ENCODE measurements around the gene CETP. TPM values are rescaled to one million over a fixed set of nuclear protein-coding genes. Genes with fewer than 3 reads are reported as not detected.

CETP gene
- polyA plus RNA-seq, 1 experiment, result 0.09 TPM

DNA sequence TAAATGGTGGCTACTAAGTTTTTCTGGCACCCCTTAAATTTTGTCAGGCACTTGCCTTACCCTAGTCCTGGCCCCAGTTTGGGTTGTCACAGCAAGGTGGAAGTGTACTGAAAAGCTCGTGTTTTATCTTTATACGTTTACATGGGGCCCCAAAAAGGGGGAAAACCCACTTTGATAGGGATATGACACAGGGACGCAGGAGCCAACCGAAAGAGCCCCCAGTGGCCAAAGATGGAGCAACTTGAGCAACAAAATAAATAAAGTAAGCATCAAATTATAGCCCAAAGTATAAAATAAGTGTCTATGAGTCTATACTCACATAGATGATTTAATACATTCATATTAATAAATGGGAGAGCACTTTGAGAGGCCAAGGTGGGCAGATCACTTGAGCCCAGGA, 5.0 kb upstream of the CETP start:
- CTCF ChIA-PET, result interaction anchor here (1.0 to 1.6 kb wide), 4 partner anchors 9 to 93 kb away, joined by 3 to 10 read pairs (median 5); no protein-coding TSS in a partner anchor
- TF ChIP-seq, protein P1, sequence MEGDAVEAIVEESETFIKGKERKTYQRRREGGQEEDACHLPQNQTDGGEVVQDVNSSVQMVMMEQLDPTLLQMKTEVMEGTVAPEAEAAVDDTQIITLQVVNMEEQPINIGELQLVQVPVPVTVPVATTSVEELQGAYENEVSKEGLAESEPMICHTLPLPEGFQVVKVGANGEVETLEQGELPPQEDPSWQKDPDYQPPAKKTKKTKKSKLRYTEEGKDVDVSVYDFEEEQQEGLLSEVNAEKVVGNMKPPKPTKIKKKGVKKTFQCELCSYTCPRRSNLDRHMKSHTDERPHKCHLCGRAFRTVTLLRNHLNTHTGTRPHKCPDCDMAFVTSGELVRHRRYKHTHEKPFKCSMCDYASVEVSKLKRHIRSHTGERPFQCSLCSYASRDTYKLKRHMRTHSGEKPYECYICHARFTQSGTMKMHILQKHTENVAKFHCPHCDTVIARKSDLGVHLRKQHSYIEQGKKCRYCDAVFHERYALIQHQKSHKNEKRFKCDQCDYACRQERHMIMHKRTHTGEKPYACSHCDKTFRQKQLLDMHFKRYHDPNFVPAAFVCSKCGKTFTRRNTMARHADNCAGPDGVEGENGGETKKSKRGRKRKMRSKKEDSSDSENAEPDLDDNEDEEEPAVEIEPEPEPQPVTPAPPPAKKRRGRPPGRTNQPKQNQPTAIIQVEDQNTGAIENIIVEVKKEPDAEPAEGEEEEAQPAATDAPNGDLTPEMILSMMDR (IDR thresholded peaks at IDR 0.05; ENCODE audit: low read depth, low read length), result no peak; the same call in 1 of the 2 replicates
- Histone ChIP-seq H3K9me3 (ENCODE audit: control insufficient read depth, insufficient read depth, low read length) (no peaks in the 10 kb centered on the region; the same call in 1 of the 2 replicates), H3K27ac (ENCODE audit: low read depth, low read length) (no peak overlapping the region), H3K4me3 (ENCODE audit: low read depth, low read length) (no peak overlapping the region), H3K27me3 (ENCODE audit: control insufficient read depth, insufficient read depth, low read length) (no peaks in the 10 kb centered on the region)
- POLR2A ChIA-PET, result no interaction called here
- no peak for DNase-seq (ENCODE audit: low read depth, low spot score)

DNA sequence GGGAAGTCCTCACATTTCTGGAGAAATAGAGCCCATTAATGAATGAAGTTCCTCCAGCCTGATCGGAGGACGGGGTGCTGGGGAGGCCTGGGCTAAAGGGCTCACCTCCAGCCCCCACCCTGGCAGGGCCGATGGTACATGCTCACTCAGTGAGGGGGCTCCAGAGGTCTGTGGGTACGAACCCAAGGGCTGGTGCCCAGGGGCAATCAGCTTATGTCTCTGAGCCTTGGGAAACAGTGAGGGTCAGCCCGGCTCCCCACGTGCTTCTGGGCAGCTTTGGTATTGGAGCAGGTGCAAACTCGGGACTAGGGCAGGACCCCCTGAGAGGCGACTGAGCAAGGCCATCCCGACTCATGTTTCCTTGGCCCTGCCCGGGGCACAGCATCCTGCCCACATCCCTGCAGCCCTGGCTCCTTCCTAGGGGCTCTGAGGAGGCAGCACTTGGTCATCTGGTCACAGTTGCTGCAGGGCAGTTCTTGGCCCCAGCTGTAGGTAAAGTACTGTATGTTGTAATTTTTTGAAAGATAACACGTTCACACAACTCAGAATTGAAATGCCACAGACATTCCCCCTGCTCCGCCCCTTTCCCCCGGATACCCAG, 969 bp upstream of the CETP start:
- no peaks in the 10 kb centered on the region for H3K27me3 ChIP-seq (ENCODE audit: control insufficient read depth, insufficient read depth, low read length)
- H3K9me3 ChIP-seq (ENCODE audit: control insufficient read depth, insufficient read depth, low read length), result peaks cover 4% of the 10 kb centered on the region; the same call in 1 of the 2 replicates
- ChIA-PET CTCF (no interaction called here), POLR2A (interaction anchor here (1.0 to 1.6 kb wide), 2 partner anchors 15 to 29 kb away, joined by 3 read pairs; no protein-coding TSS in a partner anchor)
- peak overlapping the region; percentile 21 for H3K27ac ChIP-seq (ENCODE audit: low read depth, low read length)
- DNase-seq (ENCODE audit: low read depth, low spot score), result no peak
- TF ChIP-seq, protein P1 (IDR thresholded peaks at IDR 0.05; ENCODE audit: low read depth, low read length), result no peak
- no peak overlapping the region for H3K4me3 ChIP-seq (ENCODE audit: low read depth, low read length)

DNA sequence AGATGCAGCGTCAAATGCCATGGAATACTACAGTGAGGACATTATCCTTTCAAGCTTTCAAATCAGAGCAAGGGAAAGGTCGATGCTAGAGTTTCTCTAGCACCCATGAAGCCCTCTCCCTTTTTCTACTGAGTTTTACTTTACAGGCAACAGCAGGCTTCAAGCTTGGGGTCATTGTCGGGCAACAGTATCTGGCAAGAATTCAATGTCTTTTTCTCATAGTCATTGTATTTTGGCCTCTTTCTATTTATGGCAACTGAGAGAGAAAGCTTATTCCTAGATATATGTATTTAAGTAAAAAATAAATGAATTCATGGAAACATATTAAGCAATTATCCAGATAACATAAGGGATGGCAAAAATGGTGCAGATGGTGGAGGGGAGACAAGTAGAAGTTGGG, 364 bp upstream of the CETP start:
- Histone ChIP-seq H3K27me3 (ENCODE audit: control insufficient read depth, insufficient read depth, low read length) (no peaks in the 10 kb centered on the region), H3K4me3 (ENCODE audit: low read depth, low read length) (no peak overlapping the region), H3K9me3 (ENCODE audit: control insufficient read depth, insufficient read depth, low read length) (peaks cover 4% of the 10 kb centered on the region; the same call in 1 of the 2 replicates), H3K27ac (ENCODE audit: low read depth, low read length) (no peak overlapping the region)
- ChIA-PET CTCF (interaction anchor here (0.7 kb wide), 1 partner anchor 132 kb away, joined by 4 read pairs; no protein-coding TSS in a partner anchor), POLR2A (interaction anchor here (1.0 to 1.6 kb wide), 2 partner anchors 16 to 30 kb away, joined by 3 read pairs; no protein-coding TSS in a partner anchor)
- no peak for DNase-seq (ENCODE audit: low read depth, low spot score)
- TF ChIP-seq, protein P1 (IDR thresholded peaks at IDR 0.05; ENCODE audit: low read depth, low read length), result no peak

DNA sequence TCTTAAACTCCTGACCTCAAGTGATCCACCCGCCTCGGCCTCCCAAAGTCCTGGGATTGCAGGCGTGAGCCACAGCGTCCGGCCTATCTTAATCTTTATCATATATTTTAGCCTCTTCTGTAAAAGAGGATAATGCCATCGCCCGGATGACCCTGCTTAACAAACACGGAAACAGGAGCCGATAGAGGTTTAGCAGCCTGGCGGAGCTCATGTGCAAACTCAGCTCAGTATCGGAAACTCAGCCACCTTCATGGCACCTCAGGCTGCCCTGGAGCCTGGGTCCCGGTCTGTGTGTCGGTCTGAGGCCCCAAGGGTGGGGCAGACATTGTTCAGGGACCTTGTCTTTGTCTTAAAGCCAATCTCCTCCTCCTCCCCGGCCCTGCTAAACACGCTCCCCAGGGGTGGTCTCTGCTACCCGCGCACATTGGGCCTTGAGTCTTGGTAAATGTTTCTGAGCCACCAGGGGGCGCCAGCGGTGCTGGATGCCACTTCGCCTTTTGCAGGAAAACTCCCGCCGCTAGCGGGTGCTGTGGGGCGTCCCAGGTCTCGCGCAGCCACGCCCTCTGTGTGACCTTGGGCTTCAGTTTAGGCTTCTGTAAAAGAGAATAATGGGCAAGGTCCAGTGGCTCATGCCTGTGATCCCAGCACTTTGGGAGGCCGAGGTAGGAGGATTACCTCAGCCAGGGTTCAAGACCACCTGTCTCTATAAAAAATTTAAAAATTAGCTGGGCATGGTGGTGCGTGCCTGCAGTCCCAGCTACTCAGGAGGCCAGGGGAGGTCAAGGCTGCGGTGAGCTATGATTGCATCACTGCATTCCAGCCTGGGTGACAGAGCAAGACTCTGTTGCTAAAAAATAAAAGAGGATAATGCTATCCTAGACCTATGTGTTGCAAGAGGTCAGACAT, 2.7 kb downstream of the CETP start:
- ChIA-PET CTCF (interaction anchor here (0.5 to 1.6 kb wide), 6 partner anchors 12 to 262 kb away, joined by 3 to 8 read pairs (median 4); partner anchors contain the start of gene NLRC5), POLR2A (interaction anchor here (0.7 to 1.2 kb wide), 6 partner anchors 19 to 75 kb away, joined by 3 to 9 read pairs (median 3); partner anchors contain the start of gene HERPUD1)
- TF ChIP-seq, protein P1 (IDR thresholded peaks at IDR 0.05; ENCODE audit: low read depth, low read length), result peak; percentile 64
- H3K4me3 ChIP-seq (ENCODE audit: low read depth, low read length), result no peak overlapping the region
- no peaks in the 10 kb centered on the region for H3K27me3 ChIP-seq (ENCODE audit: control insufficient read depth, insufficient read depth, low read length)
- DNase-seq (ENCODE audit: low read depth, low spot score), result peak; percentile 65
- peak overlapping the region; percentile 72 for H3K27ac ChIP-seq (ENCODE audit: low read depth, low read length)
- H3K9me3 ChIP-seq (ENCODE audit: control insufficient read depth, insufficient read depth, low read length), result peaks cover 4% of the 10 kb centered on the region; the same call in 1 of the 2 replicates
